Ascending aorta (tissue), 2 donors: ENCODE results near the gene WWP2. TPM values are rescaled to one million over a fixed set of nuclear protein-coding genes. Genes with fewer than 3 reads are reported as not detected.

ENCODE experiments used
- DNase-seq, 2 donors: peaks; one replicate each; pipeline ENCODE4 v3.0.0-alpha.2; 2019; ENCODE audit warnings: low spot score in 2 of 2
- H3K27ac ChIP-seq, 2 donors: fragments of 200-600 bp; sonication (generic); one replicate each; pipeline ENCODE4 v1.5.1; 2016 to 2017; ENCODE audit warnings: mild to moderate bottlenecking in 1 of 2
- H3K27me3 ChIP-seq: fragments of 200-600 bp; sonication (generic); one replicate; pipeline ENCODE4 v1.5.1; 2017
- H3K36me3 ChIP-seq, 2 donors: fragments of 200-600 bp; sonication (generic); one replicate each; pipeline ENCODE4 v1.5.1; 2016
- H3K4me1 ChIP-seq, 2 donors: fragments of 200-600 bp; sonication (generic); one replicate each; pipeline ENCODE4 v1.5.1; 2016 to 2017; ENCODE audit warnings: mild to moderate bottlenecking in 1 of 2
- H3K4me3 ChIP-seq, 2 donors: fragments of 200-600 bp; sonication (generic); one replicate each; pipeline ENCODE4 v1.5.1; 2016 to 2017; ENCODE audit warnings: mild to moderate bottlenecking in 1 of 2
- H3K9me3 ChIP-seq, 2 donors: fragments of 200-600 bp; sonication (generic); one replicate each; pipeline ENCODE4 v1.5.1; 2016
- intact Hi-C: fragments of 100-400 bp; cut with DNase I; formaldehyde crosslinking; loops from one replicate; pipeline ENCODE4 v1.15.1; 2023
- total RNA-seq: library from RNA; depleted of rRNA; stranded (reverse); fragments of >200 nt; gene quantifications from one replicate; pipeline ENCODE4 v1.1.0, GENCODE V29; 2016
- TF ChIP-seq, protein P1 (sequence below), 3 experiments: fragments of 200-600 bp in 2 of 3; fragments of 450-650 bp in 1 of 3; sonication (generic) in 2 of 3; IDR thresholded peaks; one replicate each; pipeline ENCODE4 v1.5.1; 2016 to 2019; ENCODE audit warnings: antibody characterized with exemption in 3 of 3, mild to moderate bottlenecking in 1 of 3, moderate library complexity in 1 of 3

The WWP2 gene
- total RNA-seq, 1 donor from 2014 or later = 71.2 TPM

DNA sequence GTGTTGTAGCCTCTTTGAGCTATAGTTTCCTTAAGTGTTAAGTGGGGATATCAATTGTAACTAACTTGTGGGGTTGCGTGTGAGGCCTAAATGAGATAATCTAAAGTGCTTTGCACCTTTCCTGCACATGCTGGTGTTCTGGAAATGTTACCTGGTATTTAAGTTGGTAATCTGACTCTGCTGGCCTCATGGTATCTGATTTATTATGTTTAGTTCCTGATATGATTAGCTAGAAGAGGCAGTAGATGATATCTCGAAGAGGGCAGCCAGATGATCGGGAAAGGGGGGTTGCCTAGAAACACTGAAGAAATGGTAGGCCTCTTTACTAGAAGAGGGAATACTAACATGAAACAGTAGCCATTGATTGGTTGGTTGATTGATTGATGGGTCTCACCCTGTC, 123.6 kb downstream of the WWP2 start:
- no peak overlapping the region for H3K4me3 ChIP-seq
- intact Hi-C loops = no loop called here
- TF ChIP-seq, protein P1, sequence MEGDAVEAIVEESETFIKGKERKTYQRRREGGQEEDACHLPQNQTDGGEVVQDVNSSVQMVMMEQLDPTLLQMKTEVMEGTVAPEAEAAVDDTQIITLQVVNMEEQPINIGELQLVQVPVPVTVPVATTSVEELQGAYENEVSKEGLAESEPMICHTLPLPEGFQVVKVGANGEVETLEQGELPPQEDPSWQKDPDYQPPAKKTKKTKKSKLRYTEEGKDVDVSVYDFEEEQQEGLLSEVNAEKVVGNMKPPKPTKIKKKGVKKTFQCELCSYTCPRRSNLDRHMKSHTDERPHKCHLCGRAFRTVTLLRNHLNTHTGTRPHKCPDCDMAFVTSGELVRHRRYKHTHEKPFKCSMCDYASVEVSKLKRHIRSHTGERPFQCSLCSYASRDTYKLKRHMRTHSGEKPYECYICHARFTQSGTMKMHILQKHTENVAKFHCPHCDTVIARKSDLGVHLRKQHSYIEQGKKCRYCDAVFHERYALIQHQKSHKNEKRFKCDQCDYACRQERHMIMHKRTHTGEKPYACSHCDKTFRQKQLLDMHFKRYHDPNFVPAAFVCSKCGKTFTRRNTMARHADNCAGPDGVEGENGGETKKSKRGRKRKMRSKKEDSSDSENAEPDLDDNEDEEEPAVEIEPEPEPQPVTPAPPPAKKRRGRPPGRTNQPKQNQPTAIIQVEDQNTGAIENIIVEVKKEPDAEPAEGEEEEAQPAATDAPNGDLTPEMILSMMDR (IDR thresholded peaks at IDR 0.05) = no peak
- peaks cover 0 to 12% of the 10 kb centered on the region in 2 donors for H3K36me3 ChIP-seq
- H3K4me1 ChIP-seq = peaks cover 0 to 20% of the 10 kb centered on the region in 2 donors
- no peak overlapping the region for H3K27ac ChIP-seq
- DNase-seq = no peak
- no peaks in the 10 kb centered on the region for H3K9me3 ChIP-seq
- H3K27me3 ChIP-seq = no peaks in the 10 kb centered on the region

DNA sequence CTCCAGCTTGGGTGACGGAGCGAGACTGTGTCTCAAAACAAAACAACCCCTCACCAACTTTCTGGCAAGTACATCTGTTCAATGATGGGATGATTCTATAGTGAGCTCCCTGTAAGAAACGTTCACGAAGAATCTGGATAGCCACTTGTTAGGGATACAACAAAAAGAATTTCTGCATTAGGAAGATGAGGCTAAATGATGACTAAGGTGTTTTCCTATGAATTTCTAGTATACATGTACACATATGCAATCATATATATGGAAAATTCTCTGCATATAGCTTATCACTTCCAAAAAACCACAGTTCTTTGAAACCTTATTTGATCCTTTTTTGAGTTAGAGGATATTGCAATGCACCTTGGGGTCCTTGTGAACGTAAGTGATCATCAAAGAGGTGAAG, 124.6 kb downstream of the WWP2 start:
- H3K36me3 ChIP-seq = peaks cover 0 to 12% of the 10 kb centered on the region in 2 donors
- H3K27ac ChIP-seq = no peak overlapping the region
- no peak overlapping the region for H3K4me3 ChIP-seq
- H3K4me1 ChIP-seq = peaks cover 0 to 16% of the 10 kb centered on the region in 2 donors
- no peaks in the 10 kb centered on the region for H3K9me3 ChIP-seq
- intact Hi-C loops = no loop called here
- no peak for DNase-seq
- TF ChIP-seq, protein P1 (IDR thresholded peaks at IDR 0.05) = no peak
- H3K27me3 ChIP-seq = no peaks in the 10 kb centered on the region

DNA sequence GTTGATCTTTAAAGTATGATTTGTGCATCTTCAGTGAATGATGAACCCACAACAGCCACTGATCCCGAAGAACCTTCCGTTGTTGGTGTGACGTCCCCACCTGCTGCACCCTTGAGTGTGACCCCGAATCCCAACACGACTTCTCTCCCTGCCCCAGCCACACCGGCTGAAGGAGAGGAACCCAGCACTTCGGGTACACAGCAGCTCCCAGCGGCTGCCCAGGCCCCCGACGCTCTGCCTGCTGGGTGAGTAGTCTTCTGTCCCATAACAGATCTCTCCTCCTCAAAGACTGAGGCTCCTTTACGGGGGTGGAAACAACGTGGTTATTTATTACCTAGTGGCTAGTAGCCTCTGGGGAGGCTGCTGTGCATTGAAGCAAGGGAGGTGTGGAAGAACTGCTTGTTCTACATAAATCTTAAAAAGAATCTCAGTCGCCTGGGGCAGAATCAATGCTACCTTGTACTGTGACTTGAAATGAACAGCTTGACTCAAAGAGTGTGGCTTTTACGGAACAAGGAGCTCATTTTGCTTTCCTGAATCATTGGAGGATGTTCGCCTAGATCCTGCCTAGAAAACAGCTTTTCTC, 126.0 kb downstream of the WWP2 start:
- TF ChIP-seq, protein P1 (IDR thresholded peaks at IDR 0.05) = no peak
- peaks cover 0 to 12% of the 10 kb centered on the region in 2 donors for H3K36me3 ChIP-seq
- intact Hi-C loops = no loop called here
- H3K27me3 ChIP-seq = no peaks in the 10 kb centered on the region
- DNase-seq = no peak
- H3K27ac ChIP-seq = no peak overlapping the region
- no peak overlapping the region for H3K4me3 ChIP-seq
- no peaks in the 10 kb centered on the region for H3K9me3 ChIP-seq
- H3K4me1 ChIP-seq = peaks cover 0 to 15% of the 10 kb centered on the region in 2 donors

DNA sequence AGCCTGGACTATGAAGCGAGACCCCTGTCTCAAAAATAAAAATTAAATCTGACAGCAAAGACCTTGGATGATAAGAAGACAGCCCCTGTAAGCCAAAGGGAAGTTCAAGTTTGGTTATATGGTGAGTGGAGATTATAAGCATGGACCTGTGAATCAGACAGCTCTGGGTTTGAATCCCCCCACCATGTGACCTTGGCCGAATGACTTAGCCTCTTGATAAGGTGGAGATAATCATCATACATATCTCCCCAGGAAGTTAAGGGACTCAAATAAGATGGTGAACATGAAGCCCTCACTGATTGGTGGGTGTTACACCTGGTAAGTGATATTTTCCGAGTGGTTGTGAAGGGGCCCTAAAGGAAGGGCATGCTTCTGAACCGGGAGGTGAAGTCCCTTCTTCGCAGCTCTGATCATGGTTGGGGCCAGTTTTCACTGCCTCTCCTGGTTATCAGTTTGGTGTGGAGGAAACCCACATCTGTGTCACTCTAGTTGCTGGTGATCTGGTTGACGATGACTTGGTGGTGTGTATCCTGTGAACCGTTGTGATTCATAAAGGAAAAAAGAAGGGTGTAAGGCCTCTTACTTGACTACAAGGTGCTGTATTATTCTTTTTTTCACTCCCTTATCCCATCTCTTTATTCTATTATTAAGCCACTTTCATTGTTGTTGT, 127.3 kb downstream of the WWP2 start:
- TF ChIP-seq, protein P1 (IDR thresholded peaks at IDR 0.05) = no peak
- H3K4me1 ChIP-seq = peaks cover 0 to 15% of the 10 kb centered on the region in 2 donors
- no peak overlapping the region for H3K4me3 ChIP-seq
- H3K9me3 ChIP-seq = no peaks in the 10 kb centered on the region
- DNase-seq = no peak
- no peaks in the 10 kb centered on the region for H3K27me3 ChIP-seq
- H3K27ac ChIP-seq = peak overlapping the region; percentile 80 to 90
- H3K36me3 ChIP-seq = peaks cover 0 to 12% of the 10 kb centered on the region in 2 donors
- intact Hi-C loops = no loop called here

DNA sequence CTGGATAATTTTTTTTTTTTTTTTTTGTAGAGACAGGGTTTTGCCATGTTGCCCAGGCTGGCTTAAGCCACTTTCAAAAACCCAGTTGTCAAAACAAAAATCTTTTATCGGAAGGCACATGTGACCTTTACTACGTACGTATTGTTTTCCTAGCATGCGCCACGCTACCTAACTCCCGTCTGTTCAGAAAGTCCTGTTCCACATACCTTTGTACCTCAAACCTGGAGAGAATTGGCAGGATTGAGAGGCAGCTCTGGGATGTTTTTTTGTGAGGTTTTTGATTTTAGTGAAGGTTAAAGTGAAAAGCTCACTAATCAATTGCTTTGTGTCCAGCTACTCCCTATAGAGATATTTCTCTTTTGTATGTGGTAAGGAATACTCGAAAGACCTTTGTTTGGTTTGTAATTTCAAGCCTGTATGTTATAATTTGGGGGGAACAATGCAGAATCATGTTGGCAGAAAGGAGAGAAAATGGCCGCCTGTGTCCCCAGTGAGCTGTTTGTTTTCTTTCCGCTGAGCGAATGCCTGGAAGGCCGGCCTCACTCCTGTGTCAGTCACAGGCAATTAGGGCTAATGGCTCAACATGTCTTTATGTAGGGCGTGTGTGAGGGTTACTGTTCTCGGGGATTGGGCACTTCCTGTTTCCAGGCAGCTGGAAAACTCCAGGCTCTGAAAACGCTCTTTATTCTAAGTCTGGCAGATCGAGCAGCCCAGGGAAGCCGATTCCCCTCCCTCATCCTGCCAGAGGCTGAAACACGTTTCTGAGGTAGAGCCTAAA, 128.2 kb downstream of the WWP2 start:
- peaks cover 0 to 12% of the 10 kb centered on the region in 2 donors for H3K36me3 ChIP-seq
- intact Hi-C loops = loop anchor here (2.0 kb wide), 1 partner anchor 26 kb away; no protein-coding TSS in a partner anchor
- H3K27me3 ChIP-seq = no peaks in the 10 kb centered on the region
- H3K4me1 ChIP-seq = peaks cover 0 to 15% of the 10 kb centered on the region in 2 donors
- no peak overlapping the region for H3K4me3 ChIP-seq
- peak; percentile 46 to 83 for DNase-seq
- H3K27ac ChIP-seq = peak overlapping the region; percentile 80 to 90
- no peaks in the 10 kb centered on the region for H3K9me3 ChIP-seq
- TF ChIP-seq, protein P1 (IDR thresholded peaks at IDR 0.05) = no peak
